Retinal pigment epithelial cell (primary cell): Measurements from ENCODE around the gene CASZ1.

Source experiments
- DNase-seq: peaks from one replicate; pipeline ENCODE4 v3.0.0-alpha.2; 2010; ENCODE audit warnings: low read depth
- H3K4me3 ChIP-seq: 2 replicates; pipeline ENCODE4 v1.5.1; 2011; ENCODE audit warnings: mild to moderate bottlenecking, low read length, control low read depth, moderate library complexity
- TF ChIP-seq, protein P1 (sequence below): conservative IDR thresholded peaks from 2 replicates; pipeline ENCODE4 v1.5.1; 2011; ENCODE audit warnings: low read depth, low read length, control low read depth, inconsistent platforms

CASZ1 gene

GRCh38 chr1:10598389-10598702, 198.1 kb downstream of the CASZ1 start:
- no peak overlapping the region for H3K4me3 ChIP-seq
- TF ChIP-seq, protein P1, sequence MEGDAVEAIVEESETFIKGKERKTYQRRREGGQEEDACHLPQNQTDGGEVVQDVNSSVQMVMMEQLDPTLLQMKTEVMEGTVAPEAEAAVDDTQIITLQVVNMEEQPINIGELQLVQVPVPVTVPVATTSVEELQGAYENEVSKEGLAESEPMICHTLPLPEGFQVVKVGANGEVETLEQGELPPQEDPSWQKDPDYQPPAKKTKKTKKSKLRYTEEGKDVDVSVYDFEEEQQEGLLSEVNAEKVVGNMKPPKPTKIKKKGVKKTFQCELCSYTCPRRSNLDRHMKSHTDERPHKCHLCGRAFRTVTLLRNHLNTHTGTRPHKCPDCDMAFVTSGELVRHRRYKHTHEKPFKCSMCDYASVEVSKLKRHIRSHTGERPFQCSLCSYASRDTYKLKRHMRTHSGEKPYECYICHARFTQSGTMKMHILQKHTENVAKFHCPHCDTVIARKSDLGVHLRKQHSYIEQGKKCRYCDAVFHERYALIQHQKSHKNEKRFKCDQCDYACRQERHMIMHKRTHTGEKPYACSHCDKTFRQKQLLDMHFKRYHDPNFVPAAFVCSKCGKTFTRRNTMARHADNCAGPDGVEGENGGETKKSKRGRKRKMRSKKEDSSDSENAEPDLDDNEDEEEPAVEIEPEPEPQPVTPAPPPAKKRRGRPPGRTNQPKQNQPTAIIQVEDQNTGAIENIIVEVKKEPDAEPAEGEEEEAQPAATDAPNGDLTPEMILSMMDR: no peak
- no peak for DNase-seq

GRCh38 chr1:10597492-10598388, 198.7 kb downstream of the CASZ1 start:
- TF ChIP-seq, protein P1: no peak
- H3K4me3 ChIP-seq: no peak overlapping the region
- no peak for DNase-seq

- TF ChIP-seq, protein P1: no peak
- no peak for DNase-seq
- no peak overlapping the region for H3K4me3 ChIP-seq
Observed at GRCh38 chr1:10596780-10597179, 199.7 kb downstream of the CASZ1 start.

DNA sequence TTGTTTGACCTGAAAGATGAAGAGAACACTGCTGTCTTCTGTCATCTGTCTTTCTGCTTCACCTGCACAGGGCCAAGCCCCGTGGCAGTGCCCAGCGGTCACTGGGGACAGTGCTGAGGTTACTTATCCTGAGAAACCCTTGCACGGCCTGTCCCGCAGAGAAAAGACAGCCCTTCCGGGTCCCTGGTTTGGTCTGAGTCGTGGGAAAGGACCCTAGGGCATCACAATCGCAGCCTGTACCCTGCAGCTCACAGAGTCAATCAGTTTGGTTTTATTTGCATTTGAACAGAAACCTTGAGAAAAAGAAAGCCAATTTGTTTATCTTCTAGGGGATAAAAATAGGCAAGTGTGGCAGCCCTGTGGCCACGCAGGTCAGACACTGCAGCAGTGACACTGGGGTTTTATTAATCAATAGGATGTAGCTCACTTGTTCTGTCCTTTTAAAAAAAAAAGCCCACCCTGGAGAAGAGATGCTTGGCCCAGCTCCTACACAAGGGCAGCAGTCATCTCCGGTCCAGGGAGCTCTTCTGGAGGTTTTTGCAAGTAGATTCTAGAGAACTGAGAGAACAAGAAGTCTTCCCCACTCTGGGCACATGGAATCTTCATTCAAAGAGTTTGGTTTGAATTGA, 201.7 kb downstream of the CASZ1 start:
- TF ChIP-seq, protein P1: no peak
- H3K4me3 ChIP-seq: no peak overlapping the region
- no peak for DNase-seq

GRCh38 chr1:10593750-10594149, 202.7 kb downstream of the CASZ1 start:
- H3K4me3 ChIP-seq: no peak overlapping the region
- DNase-seq: no peak
- TF ChIP-seq, protein P1: no peak

- no peak for DNase-seq
- no peak overlapping the region for H3K4me3 ChIP-seq
- TF ChIP-seq, protein P1: no peak
Observed at GRCh38 chr1:10592373-10592772, 204.1 kb downstream of the CASZ1 start.

- TF ChIP-seq, protein P1: no peak
- DNase-seq: no peak
- H3K4me3 ChIP-seq: no peak overlapping the region
Observed at GRCh38 chr1:10591010-10591409, 205.4 kb downstream of the CASZ1 start.
